NK-92 (cell line): Measurements from ENCODE around the gene DYNC1LI1.
"Not testable (repeated sequence)": the region's sequence is repeated elsewhere in the genome, so short reads cannot be mapped to it uniquely, and the experiment has no call there.

Source experiments
- DNase-seq: peaks from one replicate; lab custom pipeline; 2025; ENCODE audit not compliant: unreplicated experiment; lab: John Stamatoyannopoulos, UW

DYNC1LI1 gene

GRCh38 chr3:32584660-32585059 lies 14.0 kb upstream of the DYNC1LI1 start:
- DNase-seq: no peak

- DNase-seq: no peak
These were observed 13.1 kb upstream of the DYNC1LI1 start for GRCh38 chr3:32583708-32584107.

- DNase-seq: not testable (repeated sequence)
These were observed 8.0 kb upstream of the DYNC1LI1 start for GRCh38 chr3:32578669-32579068.

- no peak for DNase-seq
These were observed 7.2 kb upstream of the DYNC1LI1 start for GRCh38 chr3:32577581-32578556.

- DNase-seq: no peak
These were observed 6.5 kb upstream of the DYNC1LI1 start for GRCh38 chr3:32577174-32577573.

- no peak for DNase-seq
These were observed 4.9 kb upstream of the DYNC1LI1 start for GRCh38 chr3:32575451-32576113.

GRCh38 chr3:32571192-32571485 lies 481 bp upstream of the DYNC1LI1 start:
- DNase-seq: no peak

- no peak for DNase-seq
These were observed 878 bp downstream of the DYNC1LI1 start for GRCh38 chr3:32569540-32570420.

- DNase-seq: no peak
These were observed 1.7 kb downstream of the DYNC1LI1 start for GRCh38 chr3:32568953-32569352.

GRCh38 chr3:32564195-32564594 lies 6.5 kb downstream of the DYNC1LI1 start:
- no peak for DNase-seq

GRCh38 chr3:32562640-32563039 lies 8.0 kb downstream of the DYNC1LI1 start:
- no peak for DNase-seq

- DNase-seq: no peak
These were observed 12.9 kb downstream of the DYNC1LI1 start for GRCh38 chr3:32557640-32558352.

GRCh38 chr3:32556332-32556731 lies 14.3 kb downstream of the DYNC1LI1 start:
- no peak for DNase-seq

- DNase-seq: no peak
These were observed 16.7 kb downstream of the DYNC1LI1 start for GRCh38 chr3:32553973-32554372.

- DNase-seq: no peak
These were observed 17.2 kb downstream of the DYNC1LI1 start for GRCh38 chr3:32553459-32553858.

GRCh38 chr3:32552013-32552412 lies 18.6 kb downstream of the DYNC1LI1 start:
- DNase-seq: no peak

GRCh38 chr3:32551496-32551895 lies 19.2 kb downstream of the DYNC1LI1 start:
- no peak for DNase-seq

GRCh38 chr3:32551087-32551486 lies 19.6 kb downstream of the DYNC1LI1 start:
- no peak for DNase-seq

GRCh38 chr3:32545305-32545704 lies 25.4 kb downstream of the DYNC1LI1 start:
- no peak for DNase-seq

- no peak for DNase-seq
These were observed 25.8 kb downstream of the DYNC1LI1 start for GRCh38 chr3:32544894-32545293.

GRCh38 chr3:32542807-32543206 lies 27.9 kb downstream of the DYNC1LI1 start:
- DNase-seq: no peak
